Gastrocnemius medialis (tissue), 4 donors: Measurements from ENCODE around the gene SLC16A13. TPM values are rescaled to one million over a fixed set of nuclear protein-coding genes. Genes with fewer than 3 reads are reported as not detected.

ENCODE experiments used
- ATAC-seq, 2 donors: fragments of 150-250 bp; one replicate each; pipeline ENCODE4 v1.9.1; 2016
- DNase-seq, 2 donors: peaks; one replicate each; pipeline ENCODE4 v3.0.0-alpha.2; 2019
- H3K27ac ChIP-seq, 4 donors: fragments of 200-600 bp; sonication (generic); 1 replicate in 1 of 4; 2 replicates in 3 of 4; pipeline ENCODE4 v1.5.1; 2016 to 2018; ENCODE audit warnings: mild to moderate bottlenecking in 2 of 4, moderate library complexity in 1 of 4
- H3K27me3 ChIP-seq, 3 donors: fragments of 200-600 bp; sonication (generic) in 2 of 3; 1 replicate in 1 of 3; 2 replicates in 2 of 3; pipeline versions ENCODE4 v1.5.1 to v1.6.0; 2016 to 2019; ENCODE audit warnings: mild to moderate bottlenecking in 1 of 3, moderate library complexity in 1 of 3
- H3K36me3 ChIP-seq, 2 donors: fragments of 200-600 bp; sonication (generic) in 1 of 2; one replicate each; pipeline ENCODE4 v1.5.1; 2017 to 2018
- H3K4me1 ChIP-seq, 2 donors: fragments of 200-600 bp; sonication (generic) in 1 of 2; one replicate each; pipeline ENCODE4 v1.5.1; 2016 to 2017; ENCODE audit warnings: mild to moderate bottlenecking in 2 of 2
- H3K4me3 ChIP-seq, 4 donors: fragments of 200-600 bp; sonication (generic) in 3 of 4; 1 replicate in 1 of 4; 2 replicates in 3 of 4; pipeline ENCODE4 v1.5.1; 2016 to 2019; ENCODE audit warnings: mild to moderate bottlenecking in 2 of 4
- H3K9me3 ChIP-seq, 3 donors: fragments of 200-600 bp; sonication (generic) in 2 of 3; 1 replicate in 1 of 3; 2 replicates in 2 of 3; pipeline ENCODE4 v1.5.1; 2016 to 2019
- POLR2A ChIP-seq, 2 donors: fragments of 450-650 bp; IDR thresholded peaks; one replicate each; pipeline ENCODE4 v1.6.1; 2017; ENCODE audit warnings: antibody characterized with exemption in 2 of 2, mild to moderate bottlenecking in 2 of 2, moderate library complexity in 2 of 2
- in situ Hi-C, 4 donors: fragments of 200-750 bp; cut with MboI; loops; one replicate each; pipeline versions ENCODE4 v1.15.0 to v1.8.0; 2017; ENCODE audit warnings: low sequenced_read_pairs in 4 of 4
- intact Hi-C: fragments of 100-400 bp; cut with DNase I; formaldehyde crosslinking; loops from one replicate; pipeline ENCODE4 v1.15.1; 2023; ENCODE audit warnings: low total_unique reads
- total RNA-seq, 4 donors: library from RNA; depleted of rRNA; stranded (reverse); fragments of >200 nt; gene quantifications; one replicate each; pipeline versions ENCODE4 v1.1.0 to v1.2.3, GENCODE V29; 2016
- TF ChIP-seq, protein P1 (sequence below), 5 experiments: fragments of 450-650 bp in 3 of 5; fragments of 200-600 bp in 2 of 5; sonication (generic) in 2 of 5; IDR thresholded peaks in 4 of 5; conservative IDR thresholded peaks in 1 of 5; 1 replicate in 4 of 5; 2 replicates in 1 of 5; pipeline ENCODE4 v1.5.1; 2016 to 2019; ENCODE audit warnings: antibody characterized with exemption in 5 of 5, mild to moderate bottlenecking in 3 of 5, moderate library complexity in 3 of 5

SLC16A13 gene
- total RNA-seq, 4 donors from 2014 or later = 0.36 to 0.49 TPM; not detected in 2

- TF ChIP-seq POLR2A (IDR thresholded peaks at IDR 0.05) = no peak
- TF ChIP-seq, protein P1, sequence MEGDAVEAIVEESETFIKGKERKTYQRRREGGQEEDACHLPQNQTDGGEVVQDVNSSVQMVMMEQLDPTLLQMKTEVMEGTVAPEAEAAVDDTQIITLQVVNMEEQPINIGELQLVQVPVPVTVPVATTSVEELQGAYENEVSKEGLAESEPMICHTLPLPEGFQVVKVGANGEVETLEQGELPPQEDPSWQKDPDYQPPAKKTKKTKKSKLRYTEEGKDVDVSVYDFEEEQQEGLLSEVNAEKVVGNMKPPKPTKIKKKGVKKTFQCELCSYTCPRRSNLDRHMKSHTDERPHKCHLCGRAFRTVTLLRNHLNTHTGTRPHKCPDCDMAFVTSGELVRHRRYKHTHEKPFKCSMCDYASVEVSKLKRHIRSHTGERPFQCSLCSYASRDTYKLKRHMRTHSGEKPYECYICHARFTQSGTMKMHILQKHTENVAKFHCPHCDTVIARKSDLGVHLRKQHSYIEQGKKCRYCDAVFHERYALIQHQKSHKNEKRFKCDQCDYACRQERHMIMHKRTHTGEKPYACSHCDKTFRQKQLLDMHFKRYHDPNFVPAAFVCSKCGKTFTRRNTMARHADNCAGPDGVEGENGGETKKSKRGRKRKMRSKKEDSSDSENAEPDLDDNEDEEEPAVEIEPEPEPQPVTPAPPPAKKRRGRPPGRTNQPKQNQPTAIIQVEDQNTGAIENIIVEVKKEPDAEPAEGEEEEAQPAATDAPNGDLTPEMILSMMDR (IDR thresholded peaks at IDR 0.05 in 4 of 5, conservative IDR thresholded peaks at IDR 0.05 in 1 of 5) = no peak
- peaks cover 12 to 13% (median 12%) of the 10 kb centered on the region in 3 donors for H3K27me3 ChIP-seq
- intact Hi-C loops = loop anchor here (10.0 kb wide), 1 partner anchor 457 kb away; the partner anchor contains the start of genes POLR2A and SLC35G6
- peaks cover 4 to 6% of the 10 kb centered on the region in 2 donors for H3K4me1 ChIP-seq
- H3K4me3 ChIP-seq = no peak overlapping the region
- no peaks in the 10 kb centered on the region for H3K36me3 ChIP-seq
- H3K27ac ChIP-seq = peak overlapping the region; percentile 25 to 99 (median 72)
- H3K9me3 ChIP-seq = no peaks in the 10 kb centered on the region
- in situ Hi-C loops = loop anchor here in 1 of 4 donors (25.0 kb wide), 1 partner anchor 310 kb away; the partner anchor contains the start of genes ACAP1 and NEURL4
- DNase-seq = no peak
- no peak for ATAC-seq
Measured at GRCh38 chr17:7027335-7027734, 8.5 kb upstream of the SLC16A13 start.

DNA sequence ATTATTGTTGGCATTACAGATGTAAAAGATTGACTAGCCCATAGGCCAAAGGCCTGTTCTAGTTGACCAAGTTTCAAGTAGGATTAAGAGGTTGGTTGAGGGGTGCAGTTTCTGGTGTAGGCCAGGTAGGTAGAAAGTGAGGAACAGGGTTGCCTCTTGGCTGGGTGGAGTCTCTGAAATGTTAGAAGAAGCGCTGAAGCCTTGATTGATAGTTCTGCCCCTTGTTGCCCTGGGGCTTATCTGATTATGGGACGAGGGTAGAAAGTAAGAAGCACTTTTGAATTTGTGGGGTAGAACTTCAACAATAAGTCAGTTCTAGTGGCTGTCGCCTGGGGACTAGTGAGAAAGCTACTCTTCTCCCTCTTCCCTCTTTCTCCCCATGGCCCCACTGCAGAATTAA lies 6.7 kb upstream of the SLC16A13 start:
- Histone ChIP-seq H3K4me3 (no peak overlapping the region), H3K36me3 (no peaks in the 10 kb centered on the region), H3K4me1 (peaks cover 0 to 4% of the 10 kb centered on the region in 2 donors), H3K9me3 (no peaks in the 10 kb centered on the region), H3K27me3 (no peaks in the 10 kb centered on the region), H3K27ac (peak overlapping the region; percentile 62 to 99 (median 72))
- TF ChIP-seq, protein P1 (IDR thresholded peaks at IDR 0.05 in 4 of 5, conservative IDR thresholded peaks at IDR 0.05 in 1 of 5) = no peak
- no peak for TF ChIP-seq POLR2A (IDR thresholded peaks at IDR 0.05)
- no peak for ATAC-seq
- intact Hi-C loops = loop anchor here (10.0 kb wide), 1 partner anchor 456 kb away; the partner anchor contains the start of genes POLR2A and SLC35G6
- no peak for DNase-seq
- in situ Hi-C loops = loop anchor here in 1 of 4 donors (25.0 kb wide), 1 partner anchor 308 kb away; the partner anchor contains the start of genes ACAP1 and NEURL4

DNA sequence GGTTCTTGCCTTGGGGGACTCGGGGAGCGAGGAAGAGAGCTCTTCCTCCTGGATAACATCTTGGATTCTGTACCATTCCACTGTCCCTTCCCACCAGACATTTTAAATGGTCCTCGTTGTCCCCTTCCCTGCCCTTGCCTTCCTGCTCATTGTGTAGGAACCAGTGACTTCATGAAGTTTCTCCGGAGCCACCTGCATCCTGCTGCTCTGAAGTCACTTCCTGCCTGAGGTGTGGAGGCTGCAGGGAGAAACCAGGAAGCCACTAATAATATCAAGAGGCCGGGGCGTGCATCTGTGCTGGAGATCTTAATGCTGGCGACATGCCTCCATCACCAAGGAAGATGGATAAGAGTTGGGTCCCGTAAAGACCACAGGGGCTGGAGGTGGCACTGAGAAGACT lies 6.2 kb upstream of the SLC16A13 start:
- peak in 1 of 2 donors; percentile 48 for TF ChIP-seq POLR2A (IDR thresholded peaks at IDR 0.05)
- TF ChIP-seq, protein P1 (IDR thresholded peaks at IDR 0.05 in 4 of 5, conservative IDR thresholded peaks at IDR 0.05 in 1 of 5) = no peak
- peak overlapping the region; percentile 62 to 99 (median 72) for H3K27ac ChIP-seq
- no peak overlapping the region for H3K4me3 ChIP-seq
- intact Hi-C loops (loop anchor here (10.0 kb wide), 1 partner anchor 455 kb away; the partner anchor contains the start of genes POLR2A and SLC35G6), in situ Hi-C loops (loop anchor here in 1 of 4 donors (25.0 kb wide), 1 partner anchor 308 kb away; the partner anchor contains the start of genes ACAP1 and NEURL4)
- DNase-seq (no peak), ATAC-seq (peak; percentile 66 to 70)
- no peaks in the 10 kb centered on the region for H3K9me3 ChIP-seq
- no peaks in the 10 kb centered on the region for H3K36me3 ChIP-seq
- no peaks in the 10 kb centered on the region for H3K27me3 ChIP-seq
- H3K4me1 ChIP-seq = peaks cover 0 to 4% of the 10 kb centered on the region in 2 donors

DNA sequence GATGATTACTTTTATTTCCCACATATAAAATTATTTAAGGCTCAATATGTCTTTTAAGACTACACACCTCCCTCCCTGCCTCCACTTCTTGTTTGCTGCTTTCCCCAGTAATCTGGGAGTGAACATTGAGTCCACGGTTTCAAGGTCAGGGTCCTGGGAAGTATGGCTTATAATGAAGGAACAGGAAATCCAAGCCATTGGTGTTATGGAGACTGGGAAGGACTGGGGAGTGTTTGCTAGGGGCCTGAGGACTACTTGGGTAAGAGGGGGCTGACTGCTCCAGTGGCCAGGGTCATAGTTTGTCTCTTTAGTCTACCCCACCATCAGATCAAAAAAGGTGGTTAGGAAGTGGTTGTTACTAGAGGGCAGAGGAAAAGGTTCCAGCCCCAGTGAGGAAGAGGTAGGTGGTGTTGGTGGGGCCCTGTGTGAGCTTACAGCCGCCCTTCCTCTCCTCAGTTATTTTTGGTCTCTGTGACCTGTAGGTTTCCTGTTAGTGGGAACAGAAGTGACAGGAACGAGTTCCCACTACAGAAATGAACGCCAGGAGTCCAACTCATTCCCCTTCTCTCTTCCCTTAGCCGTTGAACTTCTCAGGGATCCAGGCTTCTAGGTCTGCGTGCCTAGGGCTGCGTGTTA lies 742 bp upstream of the SLC16A13 start:
- in situ Hi-C loops = loop anchor here in 1 of 4 donors (25.0 kb wide), 1 partner anchor 302 kb away; the partner anchor contains the start of genes ACAP1 and NEURL4
- DNase-seq (no peak), ATAC-seq (peak; percentile 53 to 71)
- intact Hi-C loops = no loop called here
- peak overlapping the region; percentile 39 to 80 (median 74) for H3K27ac ChIP-seq
- TF ChIP-seq, protein P1 (IDR thresholded peaks at IDR 0.05 in 4 of 5, conservative IDR thresholded peaks at IDR 0.05 in 1 of 5) = no peak
- no peak for TF ChIP-seq POLR2A (IDR thresholded peaks at IDR 0.05)
- no peaks in the 10 kb centered on the region for H3K9me3 ChIP-seq
- peak overlapping the region; percentile 49 to 74 (median 58) for H3K4me3 ChIP-seq
- H3K27me3 ChIP-seq = peaks cover 7 to 17% (median 16%) of the 10 kb centered on the region in 3 donors
- peaks cover 5 to 6% of the 10 kb centered on the region in 2 donors for H3K4me1 ChIP-seq
- no peaks in the 10 kb centered on the region for H3K36me3 ChIP-seq
